Stimulated activated CD4-positive, alpha-beta T cell treated with anti-CD3 and anti-CD28 coated beads, Interleukin-12 subunit alpha, Interleukin-12 subunit beta, amount 100 ng/mL, for 24 hours (primary cell): Measurements from ENCODE around the gene HOXD13.

ENCODE experiments used
- DNase-seq, 2 experiments: peaks; one replicate each; pipeline ENCODE4 v3.0.0-alpha.2; 2020; ENCODE audit warnings: low read depth in 2 of 2

HOXD13 gene

GRCh38 chr2:176106581-176107539, 14.3 kb downstream of the HOXD13 start, which contains the start of gene HOXD11:
Gene HOXD11, plus strand, starts transcription at chr2:176107280. Its CDS starts 76 bp downstream, at chr2:176107356.
- no peak for DNase-seq

- DNase-seq: no peak
These were observed 15.2 kb downstream of the HOXD13 start for GRCh38 chr2:176107731-176108181.

GRCh38 chr2:176109192-176109901, 16.8 kb downstream of the HOXD13 start:
- no peak for DNase-seq

DNA sequence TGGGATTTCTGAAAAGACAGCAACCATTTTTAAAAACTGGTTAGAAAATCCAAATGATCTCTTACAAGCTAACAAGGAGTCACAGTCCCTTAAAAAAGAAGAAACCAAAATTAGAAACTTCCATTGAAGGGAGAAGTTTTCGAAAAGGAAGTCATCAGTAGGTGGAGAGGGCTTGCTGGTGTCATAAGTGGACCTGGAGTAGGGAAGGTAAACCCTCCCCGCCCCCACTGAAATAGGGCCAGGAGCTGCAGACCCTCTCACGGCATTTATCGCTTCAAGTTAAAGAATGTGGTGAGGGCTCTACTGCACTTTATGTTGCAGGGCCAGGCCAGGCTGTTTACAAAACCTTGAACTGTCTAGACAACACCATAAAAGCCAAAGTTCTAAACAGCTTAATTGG, 17.4 kb downstream of the HOXD13 start:
- no peak for DNase-seq

DNA sequence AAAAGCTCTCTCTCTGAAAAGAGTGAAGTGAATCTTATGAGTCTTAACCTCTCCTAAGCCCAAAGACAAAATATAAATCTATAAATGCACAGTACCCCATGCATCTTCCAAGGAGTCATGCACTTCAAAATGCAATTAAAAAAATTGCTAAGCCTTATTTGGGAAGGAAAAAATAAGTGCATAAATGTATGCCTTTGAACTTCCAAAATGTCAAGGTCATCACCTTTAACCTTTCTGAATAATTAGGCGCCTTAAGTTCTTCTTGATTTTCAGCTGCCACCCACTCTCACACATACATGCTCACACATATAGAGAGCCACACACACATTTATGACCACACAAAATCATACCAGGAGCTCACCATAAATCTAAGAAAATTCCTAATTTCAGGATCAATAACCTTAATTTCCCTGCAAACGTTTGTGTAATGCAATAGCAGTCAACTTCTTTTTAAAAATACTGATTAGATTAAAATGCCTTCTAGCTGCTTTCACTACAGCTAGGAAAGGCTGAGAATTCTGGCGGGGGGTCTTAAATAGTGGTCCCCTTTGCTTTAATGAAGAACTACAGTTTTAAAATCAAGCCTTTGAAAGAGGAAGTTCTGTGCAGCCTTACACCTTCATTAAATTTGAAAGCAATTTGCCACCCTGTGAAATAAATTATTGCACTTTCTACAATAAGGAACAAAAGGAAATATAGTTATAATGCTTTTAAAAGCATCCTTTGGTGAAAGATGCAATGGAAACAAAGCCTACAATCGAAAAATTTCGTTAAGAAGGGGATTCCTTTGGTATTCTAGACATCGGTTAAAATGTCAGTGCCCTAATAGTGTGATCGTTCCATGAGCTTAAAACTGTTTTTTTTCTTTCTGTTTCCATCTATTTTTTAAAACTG, 18.1 kb downstream of the HOXD13 start:
- DNase-seq: no peak

- DNase-seq: no peak
These were observed 18.8 kb downstream of the HOXD13 start for GRCh38 chr2:176111309-176111663.

- no peak for DNase-seq
These were observed 19.4 kb downstream of the HOXD13 start for GRCh38 chr2:176111846-176112374.

DNA sequence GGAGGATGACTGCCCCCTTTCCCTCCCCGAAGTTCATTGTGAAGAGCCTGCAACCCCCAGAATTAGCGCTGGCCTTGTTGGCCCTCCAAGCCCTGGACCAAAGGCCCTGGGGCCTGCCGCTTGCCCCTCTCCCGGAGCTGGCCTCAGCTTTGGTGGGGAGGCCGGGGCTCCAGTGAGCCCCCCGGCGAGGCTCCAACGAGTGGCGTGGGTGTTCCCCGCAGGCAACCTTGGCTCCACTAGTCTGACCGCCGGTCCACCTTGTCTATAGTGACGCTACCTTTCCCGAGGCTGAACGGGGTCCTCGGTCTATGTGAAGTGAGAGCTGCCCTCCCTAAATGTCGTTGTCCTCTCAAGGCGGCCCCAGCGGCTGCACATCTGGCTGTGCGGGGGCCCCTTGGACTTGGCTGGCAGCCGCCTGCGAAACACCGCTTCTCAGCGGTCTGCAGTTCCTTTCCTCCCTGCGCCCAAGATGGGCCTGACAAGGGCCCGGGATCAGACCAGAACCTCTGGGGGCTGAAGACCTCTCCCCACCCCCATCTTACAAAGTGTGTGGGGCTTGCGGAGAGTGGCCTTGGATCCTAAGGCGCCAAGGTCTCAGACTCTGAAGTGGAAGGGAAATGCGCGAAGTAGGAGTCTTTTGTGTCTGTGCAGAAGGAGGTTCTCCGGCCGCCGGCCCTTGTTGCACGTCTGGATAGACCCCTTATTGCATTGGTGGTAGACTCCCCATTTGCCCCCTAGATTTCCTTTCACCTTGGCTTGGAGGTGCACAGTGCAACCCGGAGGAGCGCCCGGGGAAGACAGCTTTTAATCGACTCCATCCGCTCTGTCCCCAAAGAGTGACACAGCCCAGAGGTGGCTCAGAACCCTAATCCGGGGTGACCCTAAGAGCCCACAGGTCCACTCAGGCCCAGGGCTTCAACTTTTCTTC, 20.1 kb downstream of the HOXD13 start:
- no peak for DNase-seq

DNA sequence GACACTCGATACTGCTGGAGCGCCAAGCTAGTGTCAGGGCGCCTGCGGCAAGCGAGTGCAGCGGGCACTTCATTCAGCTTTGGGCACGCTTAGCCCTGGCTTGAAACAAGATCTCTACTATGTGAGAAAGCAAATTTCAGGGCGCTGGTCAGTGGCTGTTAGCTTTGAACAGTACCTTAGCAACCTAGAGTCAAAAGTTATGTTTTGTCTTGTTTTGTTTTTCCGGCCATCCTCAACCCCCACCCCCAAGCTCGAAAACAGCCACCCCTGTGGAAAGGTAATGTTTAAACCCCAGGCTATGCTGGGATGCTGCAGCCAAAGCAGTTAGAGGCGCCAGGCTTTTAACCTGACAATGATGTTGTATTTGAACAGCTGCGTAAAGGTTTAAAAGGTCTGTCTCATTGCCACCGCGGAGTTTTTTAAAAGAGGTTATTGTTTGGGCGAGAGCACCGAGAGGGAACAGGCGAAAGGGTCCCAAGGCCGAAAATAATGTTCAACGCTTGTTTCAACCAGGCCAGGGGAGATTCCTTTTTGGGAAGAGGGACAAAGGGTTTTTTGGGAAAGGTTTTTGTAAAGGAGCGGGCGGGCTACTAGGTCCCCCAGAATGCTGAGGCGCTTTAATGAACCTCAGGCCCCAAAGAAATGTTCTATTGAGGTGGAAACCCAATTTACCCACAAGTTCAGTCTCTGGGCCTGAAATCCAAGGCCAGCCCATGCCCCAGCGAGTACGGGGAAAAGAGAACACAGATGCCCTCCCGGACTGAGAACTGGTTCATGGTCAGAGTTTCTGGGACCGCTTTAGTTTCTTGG, 21.8 kb downstream of the HOXD13 start:
- DNase-seq: no peak

DNA sequence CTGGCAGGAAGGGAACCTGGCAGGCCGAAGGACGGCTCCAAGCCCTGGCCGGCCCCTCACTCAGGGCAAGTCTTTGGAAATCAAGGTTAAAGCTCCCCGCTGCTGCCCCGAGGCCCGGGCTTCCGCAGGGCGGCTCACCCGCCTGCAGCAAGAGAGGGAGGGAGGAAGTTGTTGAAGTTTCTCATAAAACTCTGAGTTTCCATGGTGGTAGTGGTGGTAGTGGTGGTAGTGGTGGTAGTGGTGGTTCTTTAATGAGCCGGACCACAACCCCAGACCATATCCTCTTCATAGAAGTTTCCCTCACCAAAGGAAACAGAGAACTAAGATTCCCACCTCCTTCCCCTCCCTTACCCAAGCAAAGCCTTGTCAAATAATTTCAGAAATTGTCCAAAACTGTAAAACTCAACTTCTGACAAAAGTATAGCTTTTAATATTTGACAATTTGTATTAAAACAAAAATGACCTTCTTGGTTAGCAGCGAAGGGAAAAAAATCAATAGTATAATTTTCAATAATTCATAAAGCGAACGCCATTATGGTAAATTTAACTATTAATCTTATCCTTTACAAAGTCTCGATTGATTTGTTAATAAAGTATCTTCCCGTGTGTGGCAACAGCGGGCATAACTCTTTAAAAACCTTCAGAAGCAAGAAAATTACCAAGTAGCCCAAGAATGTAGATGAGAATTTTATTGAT, 22.6 kb downstream of the HOXD13 start:
- no peak for DNase-seq

DNA sequence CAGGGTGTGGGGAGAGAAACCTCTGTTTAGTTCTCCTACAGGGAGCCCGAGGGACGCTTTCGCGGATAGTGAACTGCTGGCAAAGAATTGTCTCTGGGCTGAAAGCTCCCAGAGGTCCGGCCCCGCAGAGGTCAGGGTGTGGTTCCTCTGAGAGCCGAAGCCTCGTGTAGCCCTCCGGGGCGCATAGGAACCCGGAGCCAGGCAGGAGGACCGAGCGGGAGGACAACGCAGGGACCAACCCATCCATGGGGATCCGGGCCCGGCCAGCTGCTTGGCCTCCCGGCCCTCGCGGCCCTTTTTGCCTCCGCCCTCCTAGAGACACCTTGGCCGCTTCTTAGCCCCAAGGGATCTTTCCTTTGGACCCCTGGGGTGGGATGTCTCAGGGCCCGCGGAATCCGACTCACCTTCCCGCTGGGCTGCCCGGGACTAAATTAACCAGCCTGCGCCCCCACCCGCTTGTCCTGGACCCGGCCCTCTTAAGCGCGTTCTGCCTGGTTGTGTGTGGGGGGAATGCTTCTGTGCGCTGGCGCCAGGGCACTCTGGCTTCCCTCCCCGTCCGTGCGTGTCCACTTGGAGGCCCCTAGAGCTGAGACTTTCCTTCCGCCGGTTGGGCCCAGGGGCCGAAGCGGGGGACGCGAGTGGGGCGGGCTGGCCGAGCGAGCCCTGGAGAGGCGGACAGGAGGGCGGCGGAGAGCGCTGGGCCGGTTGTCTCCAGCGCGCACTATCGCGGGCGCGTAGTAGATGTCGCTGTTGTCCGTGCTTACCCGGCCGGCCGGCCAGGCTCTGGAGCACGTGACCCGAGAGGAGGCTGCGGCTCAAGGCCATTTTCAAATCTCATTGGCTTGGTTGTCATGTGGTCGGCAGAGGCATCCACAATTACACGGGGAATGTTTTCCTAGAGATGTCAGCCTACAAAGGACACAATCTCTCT, 23.6 kb downstream of the HOXD13 start, which contains the start of gene HOXD10:
TSS of gene HOXD10 (plus strand) at position 896 of the 931 bp plus-strand sequence. CDS start 56 bp downstream, outside the sequence.
- DNase-seq: no peak

DNA sequence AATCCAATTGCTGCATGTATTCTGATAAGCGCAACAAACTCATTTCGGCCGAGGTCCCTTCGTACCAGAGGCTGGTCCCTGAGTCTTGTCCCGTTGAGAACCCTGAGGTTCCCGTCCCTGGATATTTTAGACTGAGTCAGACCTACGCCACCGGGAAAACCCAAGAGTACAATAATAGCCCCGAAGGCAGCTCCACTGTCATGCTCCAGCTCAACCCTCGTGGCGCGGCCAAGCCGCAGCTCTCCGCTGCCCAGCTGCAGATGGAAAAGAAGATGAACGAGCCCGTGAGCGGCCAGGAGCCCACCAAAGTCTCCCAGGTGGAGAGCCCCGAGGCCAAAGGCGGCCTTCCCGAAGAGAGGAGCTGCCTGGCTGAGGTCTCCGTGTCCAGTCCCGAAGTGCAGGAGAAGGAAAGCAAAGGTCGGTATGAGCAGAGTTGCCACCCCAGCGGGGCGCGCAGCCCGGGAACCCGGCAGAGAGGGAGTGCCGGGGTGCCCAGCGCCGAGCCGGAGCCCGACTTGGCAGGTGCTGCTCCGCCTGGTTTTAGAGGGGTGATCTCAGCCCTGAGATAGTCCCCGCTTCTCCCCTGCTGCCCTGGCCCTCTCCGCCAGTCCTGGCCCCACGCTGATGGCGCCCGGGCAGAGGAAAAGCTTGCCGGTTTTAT, 24.8 kb downstream of the HOXD13 start:
- DNase-seq: no peak

GRCh38 chr2:176117823-176118371, 25.4 kb downstream of the HOXD13 start:
- no peak for DNase-seq

DNA sequence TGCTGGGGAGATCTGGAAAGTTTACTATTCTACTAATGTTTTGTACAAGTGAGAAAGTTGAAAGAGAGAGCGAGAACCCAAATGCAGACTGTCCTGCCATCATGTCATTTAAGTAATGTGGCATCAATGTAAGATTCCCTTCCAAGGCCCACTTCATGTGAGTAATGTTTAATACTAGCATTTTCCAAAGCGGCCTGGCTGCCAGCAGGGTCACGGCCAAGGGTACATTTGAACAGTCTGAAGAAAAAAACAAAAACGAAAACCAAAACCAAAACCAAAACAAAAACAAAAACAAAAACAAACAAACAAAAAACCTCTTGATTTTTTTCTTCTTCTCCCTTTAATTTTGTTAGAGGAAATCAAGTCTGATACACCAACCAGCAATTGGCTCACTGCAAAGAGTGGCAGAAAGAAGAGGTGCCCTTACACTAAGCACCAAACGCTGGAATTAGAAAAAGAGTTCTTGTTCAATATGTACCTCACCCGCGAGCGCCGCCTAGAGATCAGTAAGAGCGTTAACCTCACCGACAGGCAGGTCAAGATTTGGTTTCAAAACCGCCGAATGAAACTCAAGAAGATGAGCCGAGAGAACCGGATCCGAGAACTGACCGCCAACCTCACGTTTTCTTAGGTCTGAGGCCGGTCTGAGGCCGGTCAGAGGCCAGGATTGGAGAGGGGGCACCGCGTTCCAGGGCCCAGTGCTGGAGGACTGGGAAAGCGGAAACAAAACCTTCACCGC, 26.2 kb downstream of the HOXD13 start:
- no peak for DNase-seq

- DNase-seq: no peak
These were observed 28.1 kb downstream of the HOXD13 start for GRCh38 chr2:176120364-176121189.
